ENCODE results near the gene JCAD.

GRCh38 chr10:29994811-29995210 is 64.6 kb downstream of the JCAD start:
- TF ChIP-seq POLR2A (IDR thresholded peaks at IDR 0.05) (no peak), CTCF (IDR thresholded peaks at IDR 0.05) (no peak)
